Activated T-helper 1 cell treated with anti-CD3 and anti-CD28 coated beads, Interleukin-2, amount 50 U/mL, for 16 hours (primary cell): ENCODE data around the gene HAPLN3.
"Not testable (repeated sequence)": the region's sequence is repeated elsewhere in the genome, so short reads cannot be mapped to it uniquely, and the experiment has no call there.

Experiments
- DNase-seq, 2 donors: peaks; one replicate each; pipeline ENCODE4 v3.0.0-alpha.2; 2020; ENCODE audit warnings: low read depth in 1 of 2, low spot score in 1 of 2

Gene HAPLN3, protein sequence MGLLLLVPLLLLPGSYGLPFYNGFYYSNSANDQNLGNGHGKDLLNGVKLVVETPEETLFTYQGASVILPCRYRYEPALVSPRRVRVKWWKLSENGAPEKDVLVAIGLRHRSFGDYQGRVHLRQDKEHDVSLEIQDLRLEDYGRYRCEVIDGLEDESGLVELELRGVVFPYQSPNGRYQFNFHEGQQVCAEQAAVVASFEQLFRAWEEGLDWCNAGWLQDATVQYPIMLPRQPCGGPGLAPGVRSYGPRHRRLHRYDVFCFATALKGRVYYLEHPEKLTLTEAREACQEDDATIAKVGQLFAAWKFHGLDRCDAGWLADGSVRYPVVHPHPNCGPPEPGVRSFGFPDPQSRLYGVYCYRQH

GRCh38 chr15:88894819-88895767 is at the start of gene HAPLN3:
HAPLN3 (minus strand) TSS chr15:88895544; CDS start chr15:88887298, 8,246 bp downstream.
- DNase-seq = peak; percentile 27 to 32

DNA sequence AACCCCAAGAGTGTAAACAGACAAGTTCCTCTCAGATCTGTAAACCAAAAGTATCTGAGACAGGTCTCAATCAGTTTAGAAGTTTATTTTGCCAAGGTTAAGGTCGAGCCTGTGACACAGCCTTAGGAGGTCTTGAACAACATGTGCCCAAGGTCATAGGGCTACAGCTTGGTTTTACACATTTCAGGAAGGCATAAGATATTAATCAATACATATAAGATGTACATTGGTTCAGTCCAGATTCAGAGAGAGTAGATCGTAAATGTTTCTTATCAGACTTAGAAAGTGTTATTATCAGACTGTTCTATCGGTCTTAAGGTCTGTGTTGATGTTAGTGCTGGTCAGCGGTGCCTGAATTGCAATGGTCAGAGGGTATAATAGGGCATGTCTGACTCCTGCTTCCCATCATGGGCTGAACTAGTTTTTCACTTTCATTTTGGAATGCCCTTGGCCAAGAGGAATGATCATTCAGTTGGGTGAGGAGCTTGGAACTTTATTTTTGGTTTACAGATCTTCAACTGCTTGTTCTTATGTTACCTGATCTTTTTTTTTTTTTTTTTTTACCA is 44.8 kb upstream of the HAPLN3 start:
- DNase-seq = no peak

DNA sequence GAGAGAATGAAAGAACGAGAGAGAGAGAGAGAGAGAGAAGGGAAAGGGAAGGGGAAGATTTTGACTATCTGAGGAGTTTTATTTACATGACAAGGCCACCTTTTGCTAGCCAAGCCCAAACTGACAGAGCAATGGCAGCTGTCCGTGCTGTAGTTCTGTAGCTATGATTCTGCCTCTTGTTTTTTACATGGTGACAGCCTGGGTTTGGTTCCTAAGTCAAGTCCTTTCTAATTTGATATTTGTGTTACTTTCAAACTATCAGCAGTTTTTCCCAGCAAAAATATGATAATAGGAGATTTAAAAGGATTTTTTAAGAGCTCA is 44.1 kb upstream of the HAPLN3 start:
- no peak for DNase-seq

- DNase-seq = no peak
Observed at GRCh38 chr15:88938802-88939485, 43.6 kb upstream of the HAPLN3 start.

GRCh38 chr15:88934449-88934848 is 39.1 kb upstream of the HAPLN3 start:
- not testable (repeated sequence) for DNase-seq

DNA sequence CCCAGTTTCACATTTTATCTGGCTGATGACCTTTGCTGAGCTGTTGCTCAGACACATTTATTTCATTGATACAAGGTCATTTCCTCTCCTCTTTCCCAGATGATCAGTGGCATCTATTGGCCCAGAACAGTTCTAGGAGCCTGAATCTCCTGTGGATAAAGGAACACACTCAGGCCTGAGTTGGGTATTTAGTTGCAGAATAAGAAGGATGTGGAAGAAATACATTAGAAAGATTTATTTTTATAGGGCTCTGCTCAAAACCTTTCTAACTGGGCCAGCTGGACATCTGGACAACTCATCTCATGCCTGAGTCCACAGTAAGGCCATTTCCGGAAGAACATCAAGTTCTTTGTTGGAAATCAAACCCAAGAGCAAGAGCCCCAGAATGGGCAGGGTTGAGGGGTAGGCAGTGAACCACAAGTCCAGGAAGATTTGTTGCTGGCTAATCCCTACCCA is 37.6 kb upstream of the HAPLN3 start:
- DNase-seq = no peak

- DNase-seq = no peak
Observed at GRCh38 chr15:88932271-88932874, 37.0 kb upstream of the HAPLN3 start.

- no peak for DNase-seq
Observed at GRCh38 chr15:88930579-88930978, 35.2 kb upstream of the HAPLN3 start.

GRCh38 chr15:88929358-88930098 is 34.2 kb upstream of the HAPLN3 start:
- not testable (repeated sequence) for DNase-seq

DNA sequence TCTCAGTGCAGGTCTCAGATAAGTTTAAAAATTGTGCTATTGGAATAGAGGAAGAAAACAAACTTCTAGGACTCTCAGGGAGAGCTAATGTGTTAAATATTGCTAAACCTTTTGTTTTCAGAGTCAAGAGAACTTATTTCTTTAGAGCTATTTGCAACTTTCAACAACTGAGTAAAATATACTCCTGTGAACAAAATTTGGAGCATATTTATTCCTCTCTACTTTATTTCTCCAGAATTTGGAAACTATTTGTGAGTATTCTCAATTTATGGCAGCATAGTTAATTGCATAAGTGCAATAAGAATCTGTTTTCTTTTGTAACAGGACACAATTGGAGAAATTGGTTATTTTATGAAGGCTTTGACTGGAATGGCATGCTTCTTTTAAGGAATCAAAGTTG is 32.8 kb upstream of the HAPLN3 start:
- not testable (repeated sequence) for DNase-seq

DNA sequence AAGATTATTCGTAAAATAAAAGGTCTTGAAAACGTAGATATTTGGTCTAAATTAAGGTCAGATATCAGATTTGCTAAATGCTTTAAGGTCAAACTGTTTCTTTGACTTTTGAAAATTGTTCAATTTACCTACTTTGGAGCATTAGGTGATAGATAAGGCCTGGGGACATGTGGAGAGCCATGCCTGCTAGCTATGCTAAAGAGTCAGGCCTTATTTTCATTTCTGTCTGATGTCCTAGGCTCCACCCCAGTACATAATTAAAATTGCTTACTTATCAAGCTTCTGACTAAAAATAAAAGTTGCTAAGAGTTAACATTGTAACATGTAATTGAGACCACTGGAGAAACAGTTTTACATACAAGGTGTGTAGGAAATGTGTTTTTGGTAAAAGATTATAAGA is 30.3 kb upstream of the HAPLN3 start:
- DNase-seq = not testable (repeated sequence)

GRCh38 chr15:88920892-88921435 is 25.6 kb upstream of the HAPLN3 start:
- DNase-seq = not testable (repeated sequence)

DNA sequence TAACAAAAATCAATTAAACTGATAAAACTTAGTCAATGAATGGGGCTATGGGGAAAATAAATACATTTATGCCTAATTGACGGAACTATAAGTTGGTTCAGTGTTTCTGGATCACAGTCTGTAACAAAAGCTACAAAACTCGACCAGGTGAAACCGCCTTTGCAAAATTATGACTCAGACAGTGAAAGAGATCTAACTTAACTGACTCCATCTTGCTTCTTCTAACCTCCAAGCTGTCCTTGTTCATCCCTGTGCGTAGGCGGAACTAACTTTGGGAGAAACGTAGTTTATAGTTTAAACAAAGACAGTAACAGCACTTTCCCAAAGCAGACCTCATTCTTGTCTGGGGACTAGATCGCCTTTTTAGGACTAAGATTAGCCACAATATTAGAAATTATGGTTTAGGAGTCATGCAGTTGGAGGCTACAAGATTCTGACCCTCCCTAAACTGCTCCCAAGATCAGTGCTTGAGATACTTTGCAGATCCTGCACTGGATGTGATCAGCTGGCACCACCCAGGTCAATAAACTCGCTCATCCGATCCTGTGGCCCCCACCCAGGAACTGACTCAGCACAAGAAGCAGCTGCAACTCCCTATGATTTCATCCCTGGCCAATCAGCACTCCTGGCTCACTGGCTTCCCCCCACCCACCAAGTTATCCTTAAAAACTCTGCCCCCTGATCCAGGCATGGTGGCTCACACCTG is 25.0 kb upstream of the HAPLN3 start:
- DNase-seq = no peak

DNA sequence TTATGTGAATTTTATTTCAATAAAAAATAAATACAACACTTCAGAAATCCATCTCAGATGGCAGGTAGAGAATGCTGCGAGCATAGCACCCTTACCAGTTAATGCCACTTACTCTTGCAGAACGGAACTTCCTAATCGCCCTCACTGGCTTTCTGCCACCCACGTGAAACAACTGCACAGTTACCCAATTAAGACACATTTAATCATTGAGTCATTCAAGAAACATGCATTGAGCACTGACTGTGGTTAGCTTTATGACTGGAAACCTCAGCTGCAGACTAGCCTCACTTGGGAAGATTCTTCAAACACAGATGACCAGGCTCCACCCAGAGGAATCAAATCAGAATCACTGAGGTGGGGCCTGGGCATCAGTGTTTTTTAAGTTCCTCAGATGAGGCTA is 23.4 kb upstream of the HAPLN3 start:
- DNase-seq = no peak

DNA sequence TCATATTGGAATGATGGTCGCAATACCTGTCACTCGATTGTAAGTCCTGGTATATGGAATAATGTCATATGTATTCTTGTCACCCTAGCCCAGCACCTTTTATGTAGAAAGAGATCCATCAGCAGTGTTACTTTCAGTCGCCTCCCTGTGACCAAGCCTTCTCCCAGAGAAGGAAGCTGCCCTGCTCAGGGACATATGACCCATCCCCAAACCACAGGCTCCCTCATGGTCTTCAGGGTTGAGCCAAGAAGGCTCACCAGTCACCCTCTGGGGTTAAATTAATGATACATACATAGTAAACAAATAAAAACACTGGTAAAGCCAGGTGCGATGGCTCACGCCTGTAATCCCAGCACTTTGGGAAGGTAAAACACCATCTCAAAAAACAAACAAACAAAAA is 22.4 kb upstream of the HAPLN3 start:
- no peak for DNase-seq

DNA sequence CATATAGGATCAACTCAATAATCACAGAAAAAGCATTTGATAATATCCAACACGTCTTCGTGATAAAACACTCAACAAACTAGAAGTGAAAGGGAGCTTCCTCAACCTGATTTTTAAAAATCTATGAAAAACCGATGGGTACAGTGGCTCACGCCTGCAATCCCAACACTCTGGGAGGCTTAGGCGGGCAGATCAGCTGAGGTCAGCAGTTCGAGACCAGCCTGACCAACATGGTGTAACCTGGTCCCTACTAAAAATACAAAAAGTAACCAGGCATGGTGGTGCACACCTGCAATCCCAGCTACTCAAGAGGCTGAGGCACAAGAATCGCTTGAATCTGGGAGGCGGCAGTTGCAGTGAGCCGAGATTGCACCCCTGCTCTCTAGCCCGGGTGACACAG is 20.0 kb upstream of the HAPLN3 start:
- no peak for DNase-seq

DNA sequence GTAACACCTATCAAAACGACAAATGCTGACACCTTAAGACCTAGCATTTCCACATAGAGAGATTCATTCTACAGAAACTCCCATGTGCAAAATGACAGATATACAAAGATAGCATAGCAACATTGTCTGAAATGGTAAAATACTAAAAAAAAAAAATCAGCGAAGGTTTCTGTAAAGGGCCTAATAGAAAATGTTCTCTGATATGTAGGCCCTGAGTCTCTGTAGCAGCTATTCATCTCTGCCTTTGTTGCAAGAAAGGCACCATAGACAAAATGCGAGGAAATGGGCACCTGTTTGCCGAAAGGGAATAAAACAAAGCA is 18.5 kb upstream of the HAPLN3 start:
- DNase-seq = no peak

DNA sequence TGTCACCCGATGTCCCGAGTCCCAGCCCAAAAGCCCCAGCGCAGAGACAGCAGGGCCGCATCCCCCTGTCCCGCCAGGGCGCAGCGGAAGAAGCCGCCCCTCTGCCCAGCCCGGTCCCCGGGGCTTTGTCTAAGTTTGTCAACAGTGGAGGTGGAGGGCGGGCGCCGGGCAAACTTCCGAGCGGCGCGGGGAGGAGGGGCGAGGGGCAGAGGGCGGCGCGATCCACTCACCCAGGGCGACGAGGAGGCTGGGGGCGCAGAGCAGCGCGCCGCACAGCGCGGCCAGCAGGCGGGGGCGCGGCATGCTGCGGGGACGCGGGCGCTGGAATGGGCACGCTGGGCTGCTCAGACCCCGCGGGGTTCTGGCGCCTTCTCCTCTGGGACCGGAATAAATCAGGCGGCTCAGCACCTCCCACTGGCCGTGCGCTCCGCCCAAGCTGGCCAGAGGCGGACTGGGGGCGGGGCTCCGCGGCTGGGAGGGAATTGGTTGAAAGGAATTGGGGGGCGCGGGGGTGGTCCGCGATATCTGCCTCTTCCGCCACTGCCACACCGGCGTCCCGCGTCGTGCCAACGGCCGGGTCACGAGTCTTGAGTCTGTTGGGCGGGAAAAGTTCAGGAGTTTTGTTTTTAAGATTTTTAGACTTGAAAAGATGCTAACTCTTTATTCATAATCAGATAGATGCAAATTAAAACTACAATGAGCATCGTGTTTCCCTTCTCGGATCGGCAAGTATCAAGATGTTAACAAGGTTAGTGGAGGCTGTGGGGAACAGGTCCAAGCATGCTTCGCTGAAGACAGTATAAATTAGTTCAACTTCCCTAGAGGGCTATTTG is 17.9 kb upstream of the HAPLN3 start, which contains the start of gene MFGE8:
Gene MFGE8 (minus strand): TSS at position 363 of the 833 bp plus-strand sequence. CDS start 60 bp downstream, at position 303.
- peak; percentile 47 to 51 for DNase-seq
